ENCODE results near the gene DLST. TPM values are rescaled to one million over a fixed set of nuclear protein-coding genes. Genes with fewer than 3 reads are reported as not detected.
A peak's percentile ranks its signal among the peaks of the same experiment; 100 is the strongest.

The DLST gene
- total and polyA plus RNA-seq, 9 donors = 41.0 to 100 (median 68.6) TPM

DNA sequence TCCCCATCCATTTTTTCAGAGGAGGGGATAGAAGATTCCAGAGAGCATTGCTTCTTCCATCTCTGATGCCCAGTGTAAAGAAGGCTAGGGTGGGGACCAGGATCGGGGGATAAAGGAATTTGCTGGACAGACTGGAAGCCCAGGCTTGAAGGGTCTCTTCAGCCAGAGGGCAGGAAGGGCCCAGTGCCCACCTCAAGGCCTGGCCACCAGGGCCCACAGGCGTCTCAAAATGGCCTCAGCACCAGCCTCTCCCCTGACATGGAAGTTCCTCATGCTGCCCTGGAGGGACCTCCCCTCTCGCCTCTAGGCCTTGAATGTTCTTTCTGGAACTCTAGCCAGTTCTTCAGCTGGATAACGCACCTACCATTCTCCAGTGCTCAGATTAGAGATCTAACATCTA, 38.6 kb downstream of the DLST start:
- Histone ChIP-seq H3K36me3 (no peaks in the 10 kb centered on the region), H3K4me3 (no peak overlapping the region), H3K27me3 (no peaks in the 10 kb centered on the region), H3K27ac (no peak overlapping the region), H3K9me3 (no peaks in the 10 kb centered on the region), H3K4me1 (ENCODE audit: insufficient read depth) (peaks cover 4% of the 10 kb centered on the region)
- DNase-seq = no peak
- WGBS, 3 donors = 91% methylated on average over 4 of the region's 4 CpGs
- TF ChIP-seq EP300 (IDR thresholded peaks at IDR 0.05) = no peak
- TF ChIP-seq, protein P1, sequence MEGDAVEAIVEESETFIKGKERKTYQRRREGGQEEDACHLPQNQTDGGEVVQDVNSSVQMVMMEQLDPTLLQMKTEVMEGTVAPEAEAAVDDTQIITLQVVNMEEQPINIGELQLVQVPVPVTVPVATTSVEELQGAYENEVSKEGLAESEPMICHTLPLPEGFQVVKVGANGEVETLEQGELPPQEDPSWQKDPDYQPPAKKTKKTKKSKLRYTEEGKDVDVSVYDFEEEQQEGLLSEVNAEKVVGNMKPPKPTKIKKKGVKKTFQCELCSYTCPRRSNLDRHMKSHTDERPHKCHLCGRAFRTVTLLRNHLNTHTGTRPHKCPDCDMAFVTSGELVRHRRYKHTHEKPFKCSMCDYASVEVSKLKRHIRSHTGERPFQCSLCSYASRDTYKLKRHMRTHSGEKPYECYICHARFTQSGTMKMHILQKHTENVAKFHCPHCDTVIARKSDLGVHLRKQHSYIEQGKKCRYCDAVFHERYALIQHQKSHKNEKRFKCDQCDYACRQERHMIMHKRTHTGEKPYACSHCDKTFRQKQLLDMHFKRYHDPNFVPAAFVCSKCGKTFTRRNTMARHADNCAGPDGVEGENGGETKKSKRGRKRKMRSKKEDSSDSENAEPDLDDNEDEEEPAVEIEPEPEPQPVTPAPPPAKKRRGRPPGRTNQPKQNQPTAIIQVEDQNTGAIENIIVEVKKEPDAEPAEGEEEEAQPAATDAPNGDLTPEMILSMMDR (IDR thresholded peaks at IDR 0.05) = no peak
- no peak for TF ChIP-seq POLR2A (IDR thresholded peaks at IDR 0.05)
- intact Hi-C loops (cut with DNase I) = no loop called here

DNA sequence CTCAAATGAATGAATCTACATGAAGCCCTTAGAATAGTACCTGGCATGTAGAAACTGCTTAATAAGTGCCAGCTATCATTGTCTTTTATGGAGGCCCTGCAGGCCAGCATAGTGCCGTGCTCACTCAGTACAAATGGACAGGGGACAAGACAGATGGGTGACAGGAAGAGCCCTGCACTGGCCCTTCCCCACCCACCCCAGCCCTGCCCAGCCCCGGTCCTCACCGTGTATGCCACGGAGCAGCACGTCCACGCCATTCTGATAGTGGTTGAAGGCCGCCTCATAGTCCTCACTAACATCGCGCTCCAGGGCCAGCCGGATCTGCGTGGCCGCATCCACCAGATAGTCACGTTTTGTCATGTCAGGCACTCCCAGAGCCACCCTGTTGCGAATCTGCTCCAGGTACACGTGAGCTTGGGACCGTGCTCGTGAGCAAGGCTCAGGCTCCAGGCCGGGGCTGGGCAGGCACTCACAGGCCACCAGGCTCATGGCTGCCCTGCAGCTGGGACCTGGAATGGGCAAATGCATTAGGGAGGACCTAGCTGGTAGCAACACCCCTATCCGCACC, 39.4 kb downstream of the DLST start:
- Histone ChIP-seq H3K4me1 (ENCODE audit: insufficient read depth) (peaks cover 4% of the 10 kb centered on the region), H3K27ac (no peak overlapping the region), H3K9me3 (no peaks in the 10 kb centered on the region), H3K36me3 (no peaks in the 10 kb centered on the region), H3K27me3 (no peaks in the 10 kb centered on the region), H3K4me3 (no peak overlapping the region)
- DNase-seq = no peak
- WGBS, 3 donors = 90 to 93% (median 91%) methylated on average over 19 of the region's 19 CpGs
- intact Hi-C loops (cut with DNase I) = no loop called here
- no peak for TF ChIP-seq EP300 (IDR thresholded peaks at IDR 0.05)
- TF ChIP-seq, protein P1 (IDR thresholded peaks at IDR 0.05) = no peak
- TF ChIP-seq POLR2A (IDR thresholded peaks at IDR 0.05) = no peak

DNA sequence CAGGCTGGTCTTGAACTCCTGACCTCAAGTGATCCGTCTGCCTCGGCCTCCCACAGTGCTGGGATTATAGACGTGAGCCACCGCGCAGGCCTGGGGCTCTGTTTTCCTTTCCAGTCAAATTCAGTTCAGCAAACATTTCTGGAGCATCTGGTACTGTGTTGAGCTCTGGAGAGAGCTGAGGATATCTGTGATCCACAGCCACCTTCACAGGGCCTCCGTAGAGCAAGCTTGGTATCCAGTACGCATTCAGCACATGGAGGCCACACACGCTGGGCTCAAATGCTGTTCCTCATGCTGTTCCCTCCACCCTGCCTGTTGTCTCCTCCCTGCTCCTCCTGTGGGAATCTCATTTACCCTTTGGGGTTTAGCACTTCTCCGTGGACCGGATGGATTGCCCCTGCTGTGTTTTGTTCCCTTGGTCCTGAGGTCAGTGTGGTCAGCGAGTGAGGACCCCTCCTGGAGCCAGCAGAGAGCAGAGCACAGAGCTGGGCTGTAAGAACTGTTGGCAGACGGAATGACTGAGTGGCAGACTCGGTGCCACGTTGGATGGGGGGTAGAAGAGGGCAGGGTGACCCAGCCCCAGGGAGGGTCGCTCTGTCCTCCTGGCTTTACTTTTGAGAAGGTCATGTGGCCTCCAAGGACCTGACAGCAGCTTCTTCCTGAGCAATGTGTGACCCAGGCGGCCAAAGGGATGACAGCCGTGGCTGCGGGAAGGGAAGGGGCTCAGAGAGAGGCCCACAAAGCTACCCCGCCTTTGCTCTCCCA, 40.5 kb downstream of the DLST start:
- TF ChIP-seq EP300 (IDR thresholded peaks at IDR 0.05) = no peak
- TF ChIP-seq, protein P1 (IDR thresholded peaks at IDR 0.05) = no peak
- no peak for TF ChIP-seq POLR2A (IDR thresholded peaks at IDR 0.05)
- no peak for DNase-seq
- intact Hi-C loops (cut with DNase I) = no loop called here

DNA sequence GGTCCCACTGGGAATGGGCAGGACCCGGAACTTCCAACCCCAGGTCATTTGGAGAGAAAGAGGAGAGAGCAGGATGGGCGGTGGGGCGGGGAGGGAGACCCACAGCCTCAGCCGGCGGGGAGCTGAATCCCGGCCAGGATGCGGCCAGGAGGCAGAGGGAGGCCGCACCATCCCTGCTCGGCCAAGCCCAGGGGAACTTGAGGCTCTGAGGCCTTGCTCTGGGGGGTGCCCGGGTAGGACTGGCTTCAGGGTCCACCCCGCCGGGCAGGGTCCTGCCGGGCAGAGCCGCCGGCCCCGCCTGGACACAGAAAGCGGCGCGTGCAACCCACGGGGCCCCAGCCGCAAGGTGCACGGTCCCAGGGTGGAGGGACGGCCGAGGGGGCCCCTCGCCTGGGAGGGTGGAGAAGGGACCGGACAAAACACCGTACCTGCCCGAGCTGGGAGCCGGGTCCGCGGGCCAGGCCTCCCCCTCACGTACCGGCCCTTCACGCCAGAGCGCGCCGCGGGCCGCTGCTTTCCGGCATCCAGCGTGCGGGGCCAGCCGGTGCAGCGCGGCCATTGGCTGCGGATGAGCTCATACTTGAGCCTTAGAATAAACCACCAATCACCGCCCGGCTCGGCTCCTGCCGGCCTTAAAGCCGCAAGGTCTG, 41.2 kb downstream of the DLST start, which contains the start of gene RPS6KL1:
TSS of gene RPS6KL1 (minus strand) at position 509 of the 650 bp plus-strand sequence. CDS start 1,719 bp downstream, outside the sequence.
- no peaks in the 10 kb centered on the region for H3K36me3 ChIP-seq
- H3K9me3 ChIP-seq = no peaks in the 10 kb centered on the region
- DNase-seq = peak; percentile 58 to 84 (median 74)
- 4 to 7% (median 5%) methylated on average over 28 to 51 of the region's 51 CpGs for WGBS, 3 donors
- no peaks in the 10 kb centered on the region for H3K27me3 ChIP-seq
- TF ChIP-seq EP300 (IDR thresholded peaks at IDR 0.05) (no peak), POLR2A (IDR thresholded peaks at IDR 0.05) (no peak)
- TF ChIP-seq, protein P1 (IDR thresholded peaks at IDR 0.05) = no peak
- peaks cover 3% of the 10 kb centered on the region for H3K4me1 ChIP-seq (ENCODE audit: insufficient read depth)
- H3K4me3 ChIP-seq = peak within 1 kb of the TSS; percentile 51
- intact Hi-C loops (cut with DNase I) = no loop called here
- H3K27ac ChIP-seq = peak within 1 kb of the TSS in 1 of 2 donors; percentile 17

More for the DNA sequence above, 40.5 kb downstream of the DLST start:
- 68 to 83% (median 70%) methylated on average over 16 to 19 of the region's 19 CpGs for WGBS, 3 donors
- Histone ChIP-seq H3K4me1 (ENCODE audit: insufficient read depth) (peaks cover 4% of the 10 kb centered on the region), H3K27ac (no peak overlapping the region), H3K4me3 (peak overlapping the region; percentile 51), H3K9me3 (no peaks in the 10 kb centered on the region), H3K27me3 (no peaks in the 10 kb centered on the region), H3K36me3 (no peaks in the 10 kb centered on the region)
